T-helper 1 cell treated with Interleukin-12 subunit alpha and Interleukin-12 subunit beta and Interleukin-4 antibody, amounts not matched to agents 30 μg/mL and 1 μg/mL, for 36 hours (primary cell): Measurements from ENCODE around the gene SYAP1.

ENCODE experiments used
- H3K27ac Mint-ChIP-seq: one replicate; pipeline ENCODE4 v1.8.0; 2021; ENCODE audit warnings: mild to moderate bottlenecking, mixed read lengths
- H3K27me3 Mint-ChIP-seq: one replicate; pipeline ENCODE4 v1.8.0; 2021; ENCODE audit warnings: low read depth, mixed read lengths
- H3K36me3 Mint-ChIP-seq: one replicate; pipeline ENCODE4 v1.8.0; 2021; ENCODE audit warnings: low read depth, mixed read lengths
- H3K4me1 Mint-ChIP-seq: one replicate; pipeline ENCODE4 v1.8.0; 2021; ENCODE audit warnings: low read depth, mixed read lengths
- H3K4me3 Mint-ChIP-seq: one replicate; pipeline ENCODE4 v1.8.0; 2021; ENCODE audit warnings: mild to moderate bottlenecking, moderate library complexity, mixed read lengths
- H3K9me3 Mint-ChIP-seq: one replicate; pipeline ENCODE4 v1.8.0; 2021; ENCODE audit warnings: mixed read lengths

Gene SYAP1

GRCh38 chrX:16719334-16720084, at the start of gene SYAP1:
Gene SYAP1 (plus strand): TSS chrX:16719612. CDS start chrX:16719725, 113 bp downstream.
- peak within 1 kb of the TSS; percentile 96 for H3K27ac Mint-ChIP-seq

GRCh38 chrX:16671005-16671404, 48.4 kb upstream of the SYAP1 start:
- H3K9me3 Mint-ChIP-seq: no peaks in the 10 kb centered on the region

More at GRCh38 chrX:16719334-16720084, at the start of gene SYAP1:
- Mint-ChIP-seq H3K4me3 (peak within 1 kb of the TSS; percentile 88), H3K4me1 (peaks cover 5% of the 10 kb centered on the region), H3K36me3 (peaks cover 2% of the 10 kb centered on the region), H3K9me3 (no peaks in the 10 kb centered on the region), H3K27me3 (no peaks in the 10 kb centered on the region)

GRCh38 chrX:16678689-16679088, 40.7 kb upstream of the SYAP1 start:
- Mint-ChIP-seq H3K27ac (no peak overlapping the region), H3K4me3 (no peak overlapping the region), H3K36me3 (peaks cover 6% of the 10 kb centered on the region), H3K27me3 (no peaks in the 10 kb centered on the region), H3K9me3 (no peaks in the 10 kb centered on the region), H3K4me1 (no peaks in the 10 kb centered on the region)

More at GRCh38 chrX:16671005-16671404, 48.4 kb upstream of the SYAP1 start:
- Mint-ChIP-seq H3K36me3 (peaks cover 2% of the 10 kb centered on the region), H3K4me3 (no peak overlapping the region), H3K27ac (no peak overlapping the region), H3K4me1 (no peaks in the 10 kb centered on the region), H3K27me3 (no peaks in the 10 kb centered on the region)

- no peak overlapping the region for H3K27ac Mint-ChIP-seq
- H3K4me1 Mint-ChIP-seq: no peaks in the 10 kb centered on the region
- H3K9me3 Mint-ChIP-seq: no peaks in the 10 kb centered on the region
These were observed 36.3 kb upstream of the SYAP1 start for GRCh38 chrX:16683007-16683664.

GRCh38 chrX:16687514-16687913, 31.9 kb upstream of the SYAP1 start:
- no peak overlapping the region for H3K4me3 Mint-ChIP-seq
- no peaks in the 10 kb centered on the region for H3K4me1 Mint-ChIP-seq
- no peaks in the 10 kb centered on the region for H3K9me3 Mint-ChIP-seq
- H3K36me3 Mint-ChIP-seq: peaks cover 1% of the 10 kb centered on the region
- H3K27me3 Mint-ChIP-seq: no peaks in the 10 kb centered on the region
- H3K27ac Mint-ChIP-seq: no peak overlapping the region

More at GRCh38 chrX:16683007-16683664, 36.3 kb upstream of the SYAP1 start:
- no peak overlapping the region for H3K4me3 Mint-ChIP-seq
- no peaks in the 10 kb centered on the region for H3K27me3 Mint-ChIP-seq
- peaks cover 1% of the 10 kb centered on the region for H3K36me3 Mint-ChIP-seq

GRCh38 chrX:16695079-16695676, 24.2 kb upstream of the SYAP1 start:
- no peak overlapping the region for H3K27ac Mint-ChIP-seq
- no peak overlapping the region for H3K4me3 Mint-ChIP-seq
- H3K36me3 Mint-ChIP-seq: peaks cover 2% of the 10 kb centered on the region
- no peaks in the 10 kb centered on the region for H3K4me1 Mint-ChIP-seq
- no peaks in the 10 kb centered on the region for H3K27me3 Mint-ChIP-seq
- no peaks in the 10 kb centered on the region for H3K9me3 Mint-ChIP-seq

- Mint-ChIP-seq H3K9me3 (no peaks in the 10 kb centered on the region), H3K36me3 (peaks cover 2% of the 10 kb centered on the region), H3K4me3 (no peak overlapping the region)
These were observed 22.5 kb upstream of the SYAP1 start for GRCh38 chrX:16696956-16697355.

GRCh38 chrX:16699389-16699788, 20.0 kb upstream of the SYAP1 start:
- Mint-ChIP-seq H3K27ac (no peak overlapping the region), H3K4me1 (no peaks in the 10 kb centered on the region), H3K4me3 (no peak overlapping the region), H3K36me3 (peaks cover 3% of the 10 kb centered on the region), H3K27me3 (no peaks in the 10 kb centered on the region), H3K9me3 (no peaks in the 10 kb centered on the region)

More at GRCh38 chrX:16696956-16697355, 22.5 kb upstream of the SYAP1 start:
- no peak overlapping the region for H3K27ac Mint-ChIP-seq
- H3K4me1 Mint-ChIP-seq: no peaks in the 10 kb centered on the region
- H3K27me3 Mint-ChIP-seq: no peaks in the 10 kb centered on the region

GRCh38 chrX:16700734-16701133, 18.7 kb upstream of the SYAP1 start:
- H3K9me3 Mint-ChIP-seq: no peaks in the 10 kb centered on the region
- no peaks in the 10 kb centered on the region for H3K4me1 Mint-ChIP-seq
- peaks cover 3% of the 10 kb centered on the region for H3K36me3 Mint-ChIP-seq
- H3K27ac Mint-ChIP-seq: no peak overlapping the region
- H3K27me3 Mint-ChIP-seq: no peaks in the 10 kb centered on the region
- H3K4me3 Mint-ChIP-seq: no peak overlapping the region

- Mint-ChIP-seq H3K36me3 (peaks cover 2% of the 10 kb centered on the region), H3K4me1 (no peaks in the 10 kb centered on the region), H3K27me3 (no peaks in the 10 kb centered on the region), H3K4me3 (no peak overlapping the region), H3K9me3 (no peaks in the 10 kb centered on the region), H3K27ac (no peak overlapping the region)
These were observed 16.5 kb upstream of the SYAP1 start for GRCh38 chrX:16702700-16703599.

GRCh38 chrX:16705370-16705769, 14.0 kb upstream of the SYAP1 start:
- H3K9me3 Mint-ChIP-seq: no peaks in the 10 kb centered on the region
- peaks cover 2% of the 10 kb centered on the region for H3K36me3 Mint-ChIP-seq
- H3K4me1 Mint-ChIP-seq: peaks cover 2% of the 10 kb centered on the region
- H3K27me3 Mint-ChIP-seq: no peaks in the 10 kb centered on the region
- no peak overlapping the region for H3K27ac Mint-ChIP-seq
- no peak overlapping the region for H3K4me3 Mint-ChIP-seq

GRCh38 chrX:16708016-16708415, 11.4 kb upstream of the SYAP1 start:
- peaks cover 2% of the 10 kb centered on the region for H3K36me3 Mint-ChIP-seq
- H3K9me3 Mint-ChIP-seq: no peaks in the 10 kb centered on the region
- no peaks in the 10 kb centered on the region for H3K27me3 Mint-ChIP-seq
- no peak overlapping the region for H3K27ac Mint-ChIP-seq
- no peak overlapping the region for H3K4me3 Mint-ChIP-seq
- H3K4me1 Mint-ChIP-seq: peaks cover 8% of the 10 kb centered on the region

- H3K27me3 Mint-ChIP-seq: no peaks in the 10 kb centered on the region
- H3K4me3 Mint-ChIP-seq: peak overlapping the region; percentile 85
- peaks cover 2% of the 10 kb centered on the region for H3K36me3 Mint-ChIP-seq
- H3K9me3 Mint-ChIP-seq: no peaks in the 10 kb centered on the region
- H3K4me1 Mint-ChIP-seq: peaks cover 8% of the 10 kb centered on the region
- peak overlapping the region; percentile 57 for H3K27ac Mint-ChIP-seq
These were observed 8.1 kb upstream of the SYAP1 start for GRCh38 chrX:16711219-16711811.
